CD14-positive monocyte (primary cell): ENCODE data around the gene PAGR1. TPM values are rescaled to one million over a fixed set of nuclear protein-coding genes. Genes with fewer than 3 reads are reported as not detected.

ENCODE experiments used
- DNase-seq, 3 donors: peaks; one replicate each; pipeline ENCODE4 v3.0.0-alpha.2; 2011 to 2022
- H2AFZ ChIP-seq: 2 replicates; pipeline ENCODE4 v1.6.0; 2012; ENCODE audit warnings: mild to moderate bottlenecking, low read depth, low read length, inconsistent platforms; ENCODE audit not compliant: insufficient read depth, poor library complexity, severe bottlenecking
- H3K27ac ChIP-seq, 2 donors: 1 replicate in 1 of 2; 2 replicates in 1 of 2; pipeline ENCODE4 v1.5.1; 2012 to 2013; ENCODE audit warnings: low read length in 2 of 2, control low read depth in 1 of 2, inconsistent platforms in 1 of 2, low read depth in 1 of 2, mild to moderate bottlenecking in 1 of 2
- H3K27me3 ChIP-seq, 2 donors: one replicate each; pipeline versions ENCODE4 v1.6.0 to v1.6.1; 2011 to 2013; ENCODE audit warnings: low read length in 2 of 2; ENCODE audit not compliant: control insufficient read depth in 2 of 2, insufficient read depth in 2 of 2
- H3K36me3 ChIP-seq, 2 donors: replicated peaks in 1 of 2; 1 replicate in 1 of 2; 2 replicates in 1 of 2; pipeline versions ENCODE4 v1.5.1 to v1.6.1; 2012 to 2013; ENCODE audit warnings: low read length in 2 of 2, control low read depth in 1 of 2, inconsistent platforms in 1 of 2, mild to moderate bottlenecking in 1 of 2; ENCODE audit not compliant: insufficient read depth in 2 of 2, control insufficient read depth in 1 of 2
- H3K4me1 ChIP-seq, 2 donors: 1 replicate in 1 of 2; 2 replicates in 1 of 2; pipeline versions ENCODE4 v1.5.1 to v1.6.1; 2012 to 2013; ENCODE audit warnings: low read length in 2 of 2, control low read depth in 1 of 2, inconsistent platforms in 1 of 2, mild to moderate bottlenecking in 1 of 2, moderate library complexity in 1 of 2; ENCODE audit not compliant: insufficient read depth in 2 of 2, control insufficient read depth in 1 of 2
- H3K4me2 ChIP-seq: replicated peaks from 2 replicates; pipeline ENCODE3; 2012; ENCODE audit warnings: low read length, moderate library complexity, mild to moderate bottlenecking; ENCODE audit not compliant: poor library complexity, severe bottlenecking; ENCODE audit errors: extremely low read depth
- H3K4me3 ChIP-seq, 3 experiments: fragments of 200-600 bp in 1 of 3; sonication (generic) in 1 of 3; replicated peaks in 1 of 3; 1 replicate in 2 of 3; 2 replicates in 1 of 3; pipeline ENCODE4 v1.5.1; 2011 to 2013; ENCODE audit warnings: low read length in 3 of 3, mild to moderate bottlenecking in 3 of 3, control low read depth in 2 of 3, low read depth in 2 of 3, inconsistent platforms in 1 of 3, moderate library complexity in 1 of 3
- H3K79me2 ChIP-seq: 2 replicates; pipeline ENCODE4 v1.6.0; 2012; ENCODE audit warnings: mild to moderate bottlenecking, control low read depth, inconsistent platforms, low read length, moderate library complexity; ENCODE audit not compliant: insufficient read depth
- H3K9ac ChIP-seq: 2 replicates; pipeline ENCODE4 v1.6.0; 2017; ENCODE audit warnings: low read length, mild to moderate bottlenecking; ENCODE audit not compliant: insufficient read depth, poor library complexity, severe bottlenecking
- H3K9me3 ChIP-seq, 2 donors: replicated peaks in 1 of 2; 1 replicate in 1 of 2; 2 replicates in 1 of 2; pipeline versions ENCODE4 v1.5.1 to v1.6.1; 2012 to 2013; ENCODE audit warnings: low read length in 2 of 2, control low read depth in 1 of 2; ENCODE audit not compliant: control insufficient read depth in 1 of 2, insufficient read depth in 1 of 2
- H4K20me1 ChIP-seq: 2 replicates; pipeline ENCODE4 v1.6.0; 2012; ENCODE audit warnings: mild to moderate bottlenecking, low read length, control low read depth, moderate library complexity; ENCODE audit not compliant: insufficient read depth
- H3K27ac Mint-ChIP-seq, 7 donors: one replicate each; pipeline ENCODE4 v1.8.0; 2020; ENCODE audit warnings: mild to moderate bottlenecking in 7 of 7, mixed read lengths in 7 of 7, moderate library complexity in 6 of 7, inconsistent platforms in 2 of 7
- H3K27me3 Mint-ChIP-seq, 3 donors: one replicate each; pipeline ENCODE4 v1.8.0; 2021 to 2022; ENCODE audit warnings: low read depth in 3 of 3, mild to moderate bottlenecking in 3 of 3, mixed read lengths in 3 of 3, moderate library complexity in 3 of 3, inconsistent platforms in 1 of 3
- H3K36me3 Mint-ChIP-seq, 2 donors: one replicate each; pipeline ENCODE4 v1.8.0; 2020; ENCODE audit warnings: mixed read lengths in 2 of 2, inconsistent platforms in 1 of 2, mild to moderate bottlenecking in 1 of 2
- H3K4me1 Mint-ChIP-seq: one replicate; pipeline ENCODE4 v1.8.0; 2020; ENCODE audit warnings: mild to moderate bottlenecking, mixed read lengths
- H3K4me3 Mint-ChIP-seq, 2 donors: one replicate each; pipeline ENCODE4 v1.8.0; 2020; ENCODE audit warnings: mild to moderate bottlenecking in 2 of 2, mixed read lengths in 2 of 2, moderate library complexity in 1 of 2
- H3K9me3 Mint-ChIP-seq, 7 donors: one replicate each; pipeline ENCODE4 v1.8.0; 2020 to 2022; ENCODE audit warnings: mixed read lengths in 7 of 7, mild to moderate bottlenecking in 6 of 7, moderate library complexity in 6 of 7, inconsistent platforms in 2 of 7
- WGBS: methylation state at CpG from one replicate; pipeline ENCODE4 v1.1.5; 2013; ENCODE audit warnings: missing lambda C conversion rate; ENCODE audit not compliant: insufficient coverage; 5-methylcytosine and 5-hydroxymethylcytosine counted together
- intact Hi-C, 2 donors: fragments of 100-400 bp; cut with micrococcal nuclease; formaldehyde crosslinking; loops; one replicate each; pipeline versions ENCODE4 v1.15.0 to v1.15.1; 2023
- polyA plus RNA-seq, 3 donors: library from polyadenylated mRNA; depleted of rRNA in 1 of 3; unstranded in 2 of 3; stranded (reverse) in 1 of 3; fragments of 300-500 nt in 2 of 3; fragments of >200 nt in 1 of 3; fragmentation: Illumina TruSeq in 2 of 3; gene quantifications; 1 replicate in 2 of 3; 2 replicates in 1 of 3; pipeline ENCODE4 v1.2.3, GENCODE V29; 2012 to 2021
- TF ChIP-seq, protein P1 (sequence below): fragments of 200-600 bp; IDR thresholded peaks from one replicate; pipeline ENCODE4 v1.8.0; 2022; ENCODE audit warnings: antibody characterized with exemption, mild to moderate bottlenecking

Gene PAGR1
- polyA plus RNA-seq, 3 donors: 12.6 to 43.4 (median 36.3) TPM

DNA sequence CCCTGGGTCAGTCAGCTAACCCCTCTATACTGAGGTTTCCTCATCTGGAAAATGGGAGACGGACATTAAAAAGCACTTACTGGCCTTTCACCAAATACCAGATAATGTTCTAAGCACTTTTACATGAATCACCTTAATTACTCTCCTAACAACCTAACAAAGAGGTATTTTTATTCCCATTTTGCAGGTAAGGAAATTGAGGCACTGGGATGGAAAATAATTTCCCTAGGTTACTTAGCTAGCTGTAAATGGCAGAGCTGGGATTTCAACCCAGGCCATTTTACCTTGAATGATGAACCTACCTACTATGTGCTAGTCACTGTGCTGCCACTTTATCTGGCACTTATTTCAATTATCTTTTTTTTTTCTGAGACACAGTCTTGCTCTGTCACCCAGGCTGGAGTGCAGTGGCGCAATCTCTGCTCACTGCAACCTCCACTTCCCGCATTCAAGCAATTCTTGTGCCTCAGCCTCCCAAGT, 21.7 kb upstream of the PAGR1 start:
- H3K4me1 Mint-ChIP-seq: peaks cover 41% of the 10 kb centered on the region
- DNase-seq: no peak
- no peak overlapping the region for H3K4me3 ChIP-seq
- no peak overlapping the region for H3K4me2 ChIP-seq
- H3K79me2 ChIP-seq: peaks cover 73% of the 10 kb centered on the region
- WGBS: 100% methylated on average over 1 of the region's 3 CpGs
- H2AFZ ChIP-seq: no peak overlapping the region
- H3K9ac ChIP-seq: no peak overlapping the region
- intact Hi-C loops: no loop called here
- H3K36me3 ChIP-seq: peaks cover 24 to 28% of the 10 kb centered on the region in 2 donors
- TF ChIP-seq, protein P1, sequence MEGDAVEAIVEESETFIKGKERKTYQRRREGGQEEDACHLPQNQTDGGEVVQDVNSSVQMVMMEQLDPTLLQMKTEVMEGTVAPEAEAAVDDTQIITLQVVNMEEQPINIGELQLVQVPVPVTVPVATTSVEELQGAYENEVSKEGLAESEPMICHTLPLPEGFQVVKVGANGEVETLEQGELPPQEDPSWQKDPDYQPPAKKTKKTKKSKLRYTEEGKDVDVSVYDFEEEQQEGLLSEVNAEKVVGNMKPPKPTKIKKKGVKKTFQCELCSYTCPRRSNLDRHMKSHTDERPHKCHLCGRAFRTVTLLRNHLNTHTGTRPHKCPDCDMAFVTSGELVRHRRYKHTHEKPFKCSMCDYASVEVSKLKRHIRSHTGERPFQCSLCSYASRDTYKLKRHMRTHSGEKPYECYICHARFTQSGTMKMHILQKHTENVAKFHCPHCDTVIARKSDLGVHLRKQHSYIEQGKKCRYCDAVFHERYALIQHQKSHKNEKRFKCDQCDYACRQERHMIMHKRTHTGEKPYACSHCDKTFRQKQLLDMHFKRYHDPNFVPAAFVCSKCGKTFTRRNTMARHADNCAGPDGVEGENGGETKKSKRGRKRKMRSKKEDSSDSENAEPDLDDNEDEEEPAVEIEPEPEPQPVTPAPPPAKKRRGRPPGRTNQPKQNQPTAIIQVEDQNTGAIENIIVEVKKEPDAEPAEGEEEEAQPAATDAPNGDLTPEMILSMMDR: no peak
- H4K20me1 ChIP-seq: no peaks in the 10 kb centered on the region
- peak overlapping the region in 1 of 2 donors; percentile 6 for H3K27ac ChIP-seq
- peaks cover 0 to 2% (median 0%) of the 10 kb centered on the region in 7 donors for H3K9me3 Mint-ChIP-seq
- H3K36me3 Mint-ChIP-seq: peaks cover 26 to 38% of the 10 kb centered on the region in 2 donors
- H3K4me3 Mint-ChIP-seq: no peak overlapping the region
- H3K27me3 Mint-ChIP-seq: peaks cover 0 to 1% (median 0%) of the 10 kb centered on the region in 3 donors
- no peaks in the 10 kb centered on the region for H3K9me3 ChIP-seq
- peaks cover 25 to 33% of the 10 kb centered on the region in 2 donors for H3K4me1 ChIP-seq
- H3K27ac Mint-ChIP-seq: peak overlapping the region in 5 of 7 donors; percentile 38 to 84 (median 55)
- H3K27me3 ChIP-seq: no peaks in the 10 kb centered on the region

DNA sequence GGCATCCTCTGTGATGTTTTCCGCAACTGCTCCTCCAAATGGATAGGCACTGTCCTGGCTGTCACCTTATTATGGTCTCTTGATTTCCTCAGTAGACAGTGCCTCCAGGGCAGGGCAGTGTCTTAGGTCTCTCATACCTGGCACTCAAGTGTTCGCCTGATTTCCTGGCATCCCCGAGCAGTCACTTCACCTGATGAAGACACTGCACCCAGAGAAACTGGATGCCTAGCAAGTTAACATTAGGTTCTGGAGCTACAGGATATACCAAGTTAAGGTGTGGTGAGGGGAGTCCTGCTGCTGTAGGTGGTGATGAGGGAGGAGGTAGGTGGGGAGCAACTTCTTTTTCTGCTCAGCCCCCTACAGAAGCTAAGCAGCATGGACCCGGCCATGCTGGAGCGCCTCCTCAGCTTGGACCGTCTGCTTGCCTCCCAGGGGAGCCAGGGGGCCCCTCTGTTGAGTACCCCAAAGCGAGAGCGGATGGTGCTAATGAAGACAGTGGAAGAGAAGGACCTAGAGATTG, 13.5 kb upstream of the PAGR1 start:
- H3K4me3 ChIP-seq: no peak overlapping the region
- Mint-ChIP-seq H3K27ac (peak overlapping the region in 1 of 7 donors; percentile 53), H3K4me1 (peaks cover 15% of the 10 kb centered on the region), H3K4me3 (no peak overlapping the region), H3K36me3 (peaks cover 37 to 45% of the 10 kb centered on the region in 2 donors), H3K27me3 (peaks cover 0 to 3% (median 2%) of the 10 kb centered on the region in 3 donors), H3K9me3 (peaks cover 0 to 1% (median 0%) of the 10 kb centered on the region in 7 donors)
- no peak overlapping the region for H3K4me2 ChIP-seq
- H2AFZ ChIP-seq: no peak overlapping the region
- peaks cover 16 to 22% of the 10 kb centered on the region in 2 donors for H3K4me1 ChIP-seq
- no peak for DNase-seq
- H3K79me2 ChIP-seq: peaks cover 6% of the 10 kb centered on the region
- no peaks in the 10 kb centered on the region for H3K9me3 ChIP-seq
- no peak overlapping the region for H3K27ac ChIP-seq
- no peaks in the 10 kb centered on the region for H3K27me3 ChIP-seq
- 100% methylated on average over 2 of the region's 8 CpGs for WGBS
- TF ChIP-seq, protein P1: no peak
- intact Hi-C loops: no loop called here
- H3K9ac ChIP-seq: no peak overlapping the region
- H4K20me1 ChIP-seq: no peaks in the 10 kb centered on the region
- peaks cover 26 to 45% of the 10 kb centered on the region in 2 donors for H3K36me3 ChIP-seq
